NCI-H128 (cell line): ENCODE measurements around the gene CDC40.
A peak's percentile ranks its signal among the peaks of the same experiment; 100 is the strongest.

Experiments
- DNase-seq: peaks from one replicate; lab custom pipeline; 2025; ENCODE audit not compliant: unreplicated experiment; lab: John Stamatoyannopoulos, UW

Gene CDC40

GRCh38 chr6:110180228-110181008, at the start of gene CDC40:
TSS of gene CDC40 (plus strand) at chr6:110180427. CDS start at chr6:110180445, 18 bp downstream.
- DNase-seq, result no peak

- DNase-seq, result no peak
Measured at GRCh38 chr6:110137924-110138887, 42.0 kb upstream of the CDC40 start.

GRCh38 chr6:110139052-110139451, 41.2 kb upstream of the CDC40 start:
- no peak for DNase-seq

- no peak for DNase-seq
Measured at GRCh38 chr6:110140650-110141049, 39.6 kb upstream of the CDC40 start.

GRCh38 chr6:110147870-110148269, 32.4 kb upstream of the CDC40 start:
- no peak for DNase-seq

GRCh38 chr6:110158479-110158878, 21.7 kb upstream of the CDC40 start:
- DNase-seq, result no peak

GRCh38 chr6:110170081-110170480, 10.1 kb upstream of the CDC40 start:
- DNase-seq, result no peak

GRCh38 chr6:110173506-110174132, 6.6 kb upstream of the CDC40 start:
- no peak for DNase-seq

- peak; percentile 48 for DNase-seq
Measured at GRCh38 chr6:110178626-110179405, 1.4 kb upstream of the CDC40 start.

GRCh38 chr6:110179406-110180227, 610 bp upstream of the CDC40 start, which contains the start of gene WASF1:
TSS of gene WASF1 (minus strand) at chr6:110179670. CDS start at chr6:110127601, 52,069 bp downstream.
- DNase-seq, result peak; percentile 93

- no peak for DNase-seq
Measured at GRCh38 chr6:110181131-110182030, 1.2 kb downstream of the CDC40 start.

GRCh38 chr6:110183292-110183885, 3.2 kb downstream of the CDC40 start:
- DNase-seq, result no peak

- no peak for DNase-seq
Measured at GRCh38 chr6:110185879-110186278, 5.7 kb downstream of the CDC40 start.

GRCh38 chr6:110188791-110189190, 8.6 kb downstream of the CDC40 start:
- DNase-seq, result no peak

- no peak for DNase-seq
Measured at GRCh38 chr6:110190726-110191125, 10.5 kb downstream of the CDC40 start.

- no peak for DNase-seq
Measured at GRCh38 chr6:110191477-110191876, 11.2 kb downstream of the CDC40 start.

- no peak for DNase-seq
Measured at GRCh38 chr6:110195639-110196038, 15.4 kb downstream of the CDC40 start.

GRCh38 chr6:110196874-110197273, 16.6 kb downstream of the CDC40 start:
- no peak for DNase-seq
